HG02678 (cell line): ENCODE data around the gene TRPV2.
"Not testable (repeated sequence)": the region's sequence is repeated elsewhere in the genome, so short reads cannot be mapped to it uniquely, and the experiment has no call there.

Experiments used
- ATAC-seq: cut with Tn5 transposase; IDR thresholded peaks from one replicate; pipeline ENCODE4 v1.9.1; 2021; ENCODE audit warnings: mild to moderate bottlenecking, moderate library complexity; ENCODE audit not compliant: unreplicated experiment

Gene TRPV2, protein sequence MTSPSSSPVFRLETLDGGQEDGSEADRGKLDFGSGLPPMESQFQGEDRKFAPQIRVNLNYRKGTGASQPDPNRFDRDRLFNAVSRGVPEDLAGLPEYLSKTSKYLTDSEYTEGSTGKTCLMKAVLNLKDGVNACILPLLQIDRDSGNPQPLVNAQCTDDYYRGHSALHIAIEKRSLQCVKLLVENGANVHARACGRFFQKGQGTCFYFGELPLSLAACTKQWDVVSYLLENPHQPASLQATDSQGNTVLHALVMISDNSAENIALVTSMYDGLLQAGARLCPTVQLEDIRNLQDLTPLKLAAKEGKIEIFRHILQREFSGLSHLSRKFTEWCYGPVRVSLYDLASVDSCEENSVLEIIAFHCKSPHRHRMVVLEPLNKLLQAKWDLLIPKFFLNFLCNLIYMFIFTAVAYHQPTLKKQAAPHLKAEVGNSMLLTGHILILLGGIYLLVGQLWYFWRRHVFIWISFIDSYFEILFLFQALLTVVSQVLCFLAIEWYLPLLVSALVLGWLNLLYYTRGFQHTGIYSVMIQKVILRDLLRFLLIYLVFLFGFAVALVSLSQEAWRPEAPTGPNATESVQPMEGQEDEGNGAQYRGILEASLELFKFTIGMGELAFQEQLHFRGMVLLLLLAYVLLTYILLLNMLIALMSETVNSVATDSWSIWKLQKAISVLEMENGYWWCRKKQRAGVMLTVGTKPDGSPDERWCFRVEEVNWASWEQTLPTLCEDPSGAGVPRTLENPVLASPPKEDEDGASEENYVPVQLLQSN

GRCh38 chr17:16415031-16415924 lies at the start of gene TRPV2:
Gene TRPV2, plus strand, starts transcription at chr17:16415571. Its CDS starts 2,098 bp downstream, at chr17:16417669.
- ATAC-seq = no peak

- no peak for ATAC-seq
Measured at GRCh38 chr17:16371742-16372141, 43.6 kb upstream of the TRPV2 start.

DNA sequence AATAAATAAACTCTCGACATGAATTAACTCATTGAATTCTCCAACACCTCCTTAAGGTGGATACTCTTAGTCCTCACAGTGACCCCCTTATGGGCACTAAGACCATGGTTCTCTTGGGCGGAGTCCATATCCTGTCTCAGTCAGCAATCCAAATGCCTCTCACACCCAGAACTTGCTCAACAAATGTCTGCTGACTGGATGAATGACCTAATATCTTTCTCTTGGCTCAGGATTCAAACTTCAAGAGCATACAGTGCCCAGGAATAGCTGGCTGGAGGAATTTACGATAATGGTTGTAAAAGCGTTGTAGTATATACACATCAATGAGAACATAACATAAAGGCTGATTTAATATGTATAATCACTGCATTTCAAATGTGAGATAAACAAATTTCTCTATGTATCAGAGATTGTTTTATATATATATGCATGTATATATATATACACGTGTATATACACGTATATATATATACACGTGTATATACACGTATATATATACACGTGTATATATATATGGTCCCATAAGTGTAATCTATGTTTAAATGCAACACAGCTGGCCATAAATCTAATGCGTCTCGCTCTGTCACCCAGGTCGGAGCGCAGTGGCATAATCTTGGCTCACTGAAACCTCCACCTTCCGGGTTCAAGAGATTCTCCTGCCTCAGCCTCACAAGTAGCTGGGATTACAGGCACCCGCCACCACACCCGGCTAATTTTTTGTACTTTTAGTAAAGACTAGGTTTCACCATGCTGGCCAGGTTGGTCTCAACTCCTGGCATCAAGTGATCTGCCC lies 41.0 kb upstream of the TRPV2 start:
- ATAC-seq = no peak

DNA sequence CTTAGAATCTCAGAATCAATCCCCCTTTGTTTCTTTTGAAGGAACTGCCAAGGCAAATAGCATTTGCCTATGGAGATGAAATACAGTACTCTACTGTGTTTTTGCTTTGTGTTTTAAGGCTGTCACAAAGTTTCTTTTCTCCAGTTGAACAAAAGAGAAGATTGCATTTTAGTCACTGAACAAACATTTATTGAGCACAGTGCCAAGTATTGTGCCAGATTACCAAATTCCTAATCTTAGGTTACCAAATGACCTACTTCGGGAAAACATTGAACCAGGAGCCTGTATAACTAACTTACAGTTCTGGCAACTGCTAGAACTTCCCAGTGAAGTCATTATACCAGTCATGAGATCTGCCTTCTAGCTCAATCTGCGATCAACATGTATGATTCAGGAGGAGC lies 37.4 kb upstream of the TRPV2 start:
- ATAC-seq = no peak

DNA sequence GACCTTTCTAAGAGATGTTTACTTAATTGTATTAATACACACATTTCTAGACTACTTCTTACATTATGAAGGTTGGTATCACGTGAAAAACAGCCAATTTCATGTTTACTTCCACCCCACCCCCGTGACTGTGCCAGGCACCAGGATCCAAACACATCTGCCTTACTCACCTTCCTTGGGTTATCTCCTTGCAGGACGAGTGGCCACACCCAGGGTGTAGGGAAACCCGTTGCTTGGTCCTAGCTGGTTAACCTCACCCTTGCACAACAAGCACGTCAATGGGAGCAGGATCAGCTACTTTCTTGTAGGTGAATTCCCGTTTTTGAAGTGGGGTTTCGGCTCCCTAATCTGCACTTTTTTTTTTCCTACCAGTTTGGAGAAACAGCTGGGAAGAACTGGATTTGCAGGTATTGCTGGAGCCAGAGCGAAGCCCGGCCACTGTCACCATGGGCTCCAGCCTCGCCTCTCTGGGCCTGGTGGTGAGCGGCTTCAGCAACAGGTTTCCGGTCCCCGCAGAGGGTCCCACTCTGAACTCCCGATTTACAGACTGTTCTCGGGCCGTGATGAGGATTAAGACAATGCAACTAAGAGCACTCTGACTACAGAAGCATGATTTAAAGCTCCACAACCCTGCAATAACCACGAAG lies 36.6 kb upstream of the TRPV2 start:
- ATAC-seq = no peak

GRCh38 chr17:16379654-16380053 lies 35.7 kb upstream of the TRPV2 start:
- ATAC-seq = no peak

DNA sequence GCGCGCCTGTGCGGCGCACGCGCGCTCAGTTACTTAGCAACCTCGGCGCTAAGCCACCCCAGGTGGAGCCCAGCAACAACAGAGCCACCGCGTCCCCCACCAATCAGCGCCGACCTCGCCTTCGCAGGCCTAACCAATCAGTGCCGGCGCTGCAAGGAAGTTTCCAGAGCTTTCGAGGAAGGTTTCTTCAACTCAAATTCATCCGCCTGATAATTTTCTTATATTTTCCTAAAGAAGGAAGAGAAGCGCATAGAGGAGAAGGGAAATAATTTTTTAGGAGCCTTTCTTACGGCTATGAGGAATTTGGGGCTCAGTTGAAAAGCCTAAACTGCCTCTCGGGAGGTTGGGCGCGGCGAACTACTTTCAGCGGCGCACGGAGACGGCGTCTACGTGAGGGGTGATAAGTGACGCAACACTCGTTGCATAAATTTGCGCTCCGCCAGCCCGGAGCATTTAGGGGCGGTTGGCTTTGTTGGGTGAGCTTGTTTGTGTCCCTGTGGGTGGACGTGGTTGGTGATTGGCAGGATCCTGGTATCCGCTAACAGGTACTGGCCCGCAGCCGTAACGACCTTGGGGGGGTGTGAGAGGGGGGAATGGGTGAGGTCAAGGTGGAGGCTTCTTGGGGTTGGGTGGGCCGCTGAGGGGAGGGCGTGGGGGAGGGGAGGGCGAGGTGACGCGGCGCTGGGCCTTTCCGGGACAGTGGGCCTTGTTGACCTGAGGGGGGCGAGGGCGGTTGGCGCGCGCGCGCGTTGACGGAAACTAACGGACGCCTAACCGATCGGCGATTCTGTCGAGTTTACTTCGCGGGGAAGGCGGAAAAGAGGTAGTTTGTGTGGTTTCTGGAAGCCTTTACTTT lies 34.5 kb upstream of the TRPV2 start, which contains the start of gene UBB:
Gene UBB (plus strand): TSS at position 452 of the 856 bp plus-strand sequence. CDS start 817 bp downstream, outside the sequence.
- ATAC-seq = peak; percentile 91

DNA sequence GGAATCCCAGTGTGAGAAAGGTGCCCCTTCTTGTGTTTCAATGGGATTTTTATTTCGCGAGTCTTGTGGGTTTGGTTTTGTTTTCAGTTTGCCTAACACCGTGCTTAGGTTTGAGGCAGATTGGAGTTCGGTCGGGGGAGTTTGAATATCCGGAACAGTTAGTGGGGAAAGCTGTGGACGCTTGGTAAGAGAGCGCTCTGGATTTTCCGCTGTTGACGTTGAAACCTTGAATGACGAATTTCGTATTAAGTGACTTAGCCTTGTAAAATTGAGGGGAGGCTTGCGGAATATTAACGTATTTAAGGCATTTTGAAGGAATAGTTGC lies 33.9 kb upstream of the TRPV2 start:
- peak; percentile 3 for ATAC-seq

- no peak for ATAC-seq
Measured at GRCh38 chr17:16383216-16383615, 32.2 kb upstream of the TRPV2 start.

GRCh38 chr17:16383772-16384287 lies 31.5 kb upstream of the TRPV2 start:
- no peak for ATAC-seq

DNA sequence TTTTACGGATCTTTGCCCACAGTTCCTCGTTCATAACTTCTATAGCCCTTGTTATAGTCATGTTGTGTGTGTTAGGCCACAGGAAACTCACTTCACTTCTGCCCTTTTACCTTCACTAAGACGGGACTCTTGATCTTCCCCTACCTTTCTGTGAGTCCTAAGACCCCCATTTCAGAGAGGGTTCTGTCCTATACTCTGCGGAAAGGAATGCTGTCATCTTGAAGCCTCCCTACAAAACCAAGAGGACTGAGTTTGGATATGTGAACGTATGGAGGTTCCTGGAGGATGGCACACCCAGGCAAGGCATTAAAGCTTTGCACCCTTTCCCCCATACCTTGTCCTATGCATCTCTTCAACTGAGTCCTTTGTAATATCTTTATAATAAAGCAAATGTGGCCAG lies 30.8 kb upstream of the TRPV2 start:
- no peak for ATAC-seq

DNA sequence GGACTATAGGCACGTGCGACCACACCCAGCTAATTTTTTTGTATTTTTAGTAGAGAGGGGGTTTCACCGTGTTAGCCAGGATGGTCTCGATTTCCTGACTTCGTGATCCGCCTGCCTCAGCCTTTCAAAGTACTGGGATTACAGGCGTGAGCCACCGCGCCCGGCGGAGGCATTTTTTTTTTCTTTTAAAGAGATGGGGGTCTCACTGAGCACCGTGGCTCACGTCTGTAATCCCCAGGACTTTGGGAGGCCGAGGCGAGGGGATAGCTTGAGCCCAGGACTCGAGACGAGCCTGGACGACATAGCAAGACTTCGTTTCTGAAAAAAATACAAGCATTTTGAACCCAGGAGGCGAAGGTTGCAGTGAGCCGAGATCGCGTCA lies 29.3 kb upstream of the TRPV2 start:
- not testable (repeated sequence) for ATAC-seq

GRCh38 chr17:16391451-16391850 lies 23.9 kb upstream of the TRPV2 start:
- ATAC-seq = no peak

- not testable (repeated sequence) for ATAC-seq
Measured at GRCh38 chr17:16392491-16392890, 22.9 kb upstream of the TRPV2 start.

- not testable (repeated sequence) for ATAC-seq
Measured at GRCh38 chr17:16395887-16396286, 19.5 kb upstream of the TRPV2 start.

- not testable (repeated sequence) for ATAC-seq
Measured at GRCh38 chr17:16396693-16397092, 18.7 kb upstream of the TRPV2 start.

DNA sequence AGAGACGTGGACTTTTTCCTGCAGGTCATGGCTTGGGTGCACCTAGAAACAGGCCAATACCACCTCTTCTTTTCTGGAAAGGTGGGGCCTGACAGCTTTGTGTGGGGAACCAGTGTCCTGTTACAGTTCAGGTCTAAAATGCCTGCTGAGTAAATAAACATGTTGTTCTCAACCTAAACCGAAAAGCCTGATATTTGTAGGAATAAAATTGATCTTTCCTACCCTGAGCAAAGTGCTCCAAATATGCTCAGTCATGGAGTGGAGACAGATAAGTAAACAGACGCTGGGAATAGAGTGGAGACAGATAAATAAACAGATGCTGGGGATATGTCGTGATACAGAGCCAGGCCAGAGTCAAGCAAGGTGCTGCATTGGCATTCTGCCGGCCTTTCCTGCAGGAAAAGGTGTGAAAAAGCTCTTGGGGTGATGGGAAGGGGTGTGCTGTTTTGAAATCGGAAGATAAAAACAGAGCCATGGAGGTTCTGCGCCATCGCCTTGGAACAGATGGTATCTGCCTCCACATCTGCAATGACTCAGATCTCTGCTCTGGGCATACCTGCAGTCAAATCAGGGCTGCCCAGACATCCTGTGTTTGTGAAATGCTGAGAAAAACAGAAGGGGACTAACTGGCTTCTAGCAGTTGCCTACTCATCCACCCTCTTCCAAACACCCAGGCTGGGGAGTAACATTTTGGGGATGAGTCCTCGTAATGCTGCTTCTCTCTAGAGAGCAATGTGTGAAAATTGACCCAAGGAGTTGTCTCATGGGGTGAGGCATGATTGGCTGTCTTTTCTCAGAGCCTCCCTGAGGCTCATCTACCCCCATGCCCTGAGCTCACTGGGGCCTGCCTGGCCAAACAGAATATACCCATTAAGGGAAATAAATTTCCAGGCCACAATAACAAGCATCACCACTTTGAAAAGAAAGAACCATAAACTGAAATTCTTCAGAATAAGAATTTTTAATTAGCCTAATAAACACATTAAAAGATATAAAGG lies 16.8 kb upstream of the TRPV2 start:
- ATAC-seq = peak; percentile 82
